HepG2 (cell line): Measurements from ENCODE around the gene THAP2. TPM values are rescaled to one million over a fixed set of nuclear protein-coding genes. Genes with fewer than 3 reads are reported as not detected.

Source experiments
- DPF2 ChIP-seq: sonication (generic); formaldehyde crosslinking; IDR thresholded peaks from 2 replicates; pipeline ENCODE4 v1.4.0; 2020; ENCODE audit warnings: mild to moderate bottlenecking, low read depth, missing genetic modification reagents, borderline replicate concordance
- HNRNPH1 ChIP-seq: fragments of 200-400 bp; formaldehyde crosslinking; optimal IDR thresholded peaks from 2 replicates; pipeline ENCODE3; 2017; ENCODE audit warnings: mild to moderate bottlenecking, low read depth, low read length
- PHF20 ChIP-seq: sonication (generic); formaldehyde crosslinking; IDR thresholded peaks from 2 replicates; pipeline ENCODE4 v1.5.0; 2020; ENCODE audit warnings: mild to moderate bottlenecking, missing genetic modification reagents
- THYN1 ChIP-seq: sonication (generic); formaldehyde crosslinking; IDR thresholded peaks from 2 replicates; pipeline ENCODE4 v1.8.1; 2023; ENCODE audit warnings: low read depth, mild to moderate bottlenecking, moderate library complexity, missing genetic modification reagents, borderline replicate concordance
- ZNF678 ChIP-seq: sonication (generic); formaldehyde crosslinking; IDR thresholded peaks from 2 replicates; pipeline ENCODE4 v1.4.0; 2020; ENCODE audit warnings: mild to moderate bottlenecking, missing genetic modification reagents
- ZSCAN25 ChIP-seq: sonication (generic); formaldehyde crosslinking; IDR thresholded peaks from 2 replicates; pipeline ENCODE4 v1.8.0; 2022; ENCODE audit warnings: mild to moderate bottlenecking, missing genetic modification reagents
- ZSCAN29 ChIP-seq: sonication (generic); formaldehyde crosslinking; conservative IDR thresholded peaks from 2 replicates; pipeline ENCODE4 v1.4.0; 2020; ENCODE audit warnings: mild to moderate bottlenecking, missing genetic modification reagents
- polyA plus RNA-seq, 8 experiments: library from polyadenylated mRNA; depleted of rRNA in 3 of 8; stranded (reverse) in 7 of 8; unstranded in 1 of 8; fragments of >200 nt; fragmentation: Illumina TruSeq in 4 of 8; extraction: Trizol in 4 of 8; gene quantifications; 2 replicates each; pipeline versions ENCODE4 v1.2.1 to v1.2.3, GENCODE V29; 2011 to 2016; ENCODE audit warnings: low read depth in 4 of 8, missing spikeins in 1 of 8, mixed read lengths in 1 of 8; ENCODE audit not compliant: insufficient read depth in 1 of 8
- total RNA-seq, 5 experiments: library from RNA; depleted of rRNA; stranded (reverse); fragments of >200 nt; fragmentation: Illumina TruSeq; extraction: Trizol; gene quantifications; 2 replicates each; pipeline ENCODE4 v1.2.3, GENCODE V29; 2016; ENCODE audit warnings: low read depth in 1 of 5
- TF ChIP-seq, protein P1 (sequence below): sonication (generic); formaldehyde crosslinking; IDR thresholded peaks from 2 replicates; pipeline ENCODE4 v1.5.0; 2020; ENCODE audit warnings: mild to moderate bottlenecking, missing genetic modification reagents, moderate library complexity
- TF ChIP-seq, protein P2 (sequence below): sonication (generic); formaldehyde crosslinking; conservative IDR thresholded peaks from 2 replicates; pipeline ENCODE4 v1.4.0; 2020; ENCODE audit warnings: missing genetic modification reagents
- TF ChIP-seq, protein P3 (sequence below): sonication (generic); formaldehyde crosslinking; IDR thresholded peaks from 2 replicates; pipeline ENCODE4 v1.9.0; 2022; ENCODE audit warnings: missing genetic modification reagents, mild to moderate bottlenecking, borderline replicate concordance
- TF ChIP-seq, protein P4 (sequence below), 2 experiments: sonication (generic) in 1 of 2; formaldehyde crosslinking in 1 of 2; IDR thresholded peaks; 2 replicates each; pipeline versions ENCODE4 v1.6.1 to v1.9.0; 2014 to 2022; ENCODE audit warnings: antibody characterized with exemption in 1 of 2, borderline replicate concordance in 1 of 2, inconsistent platforms in 1 of 2, low read depth in 1 of 2, missing genetic modification reagents in 1 of 2
- TF ChIP-seq, protein P5 (sequence below): sonication (generic); formaldehyde crosslinking; IDR thresholded peaks from 2 replicates; pipeline ENCODE4 v1.4.0; 2020; ENCODE audit warnings: mild to moderate bottlenecking, missing genetic modification reagents
- TF ChIP-seq, protein P6 (sequence below): sonication (generic); formaldehyde crosslinking; IDR thresholded peaks from 2 replicates; pipeline ENCODE4 v1.8.0; 2022; ENCODE audit warnings: mild to moderate bottlenecking, missing genetic modification reagents, moderate library complexity

THAP2 gene
- total and polyA plus RNA-seq, 2 of the 13 experiments (the other 11 are each of a cell fraction or from before 2014, with no cell fraction given) = 5.2 to 6.2 TPM

DNA sequence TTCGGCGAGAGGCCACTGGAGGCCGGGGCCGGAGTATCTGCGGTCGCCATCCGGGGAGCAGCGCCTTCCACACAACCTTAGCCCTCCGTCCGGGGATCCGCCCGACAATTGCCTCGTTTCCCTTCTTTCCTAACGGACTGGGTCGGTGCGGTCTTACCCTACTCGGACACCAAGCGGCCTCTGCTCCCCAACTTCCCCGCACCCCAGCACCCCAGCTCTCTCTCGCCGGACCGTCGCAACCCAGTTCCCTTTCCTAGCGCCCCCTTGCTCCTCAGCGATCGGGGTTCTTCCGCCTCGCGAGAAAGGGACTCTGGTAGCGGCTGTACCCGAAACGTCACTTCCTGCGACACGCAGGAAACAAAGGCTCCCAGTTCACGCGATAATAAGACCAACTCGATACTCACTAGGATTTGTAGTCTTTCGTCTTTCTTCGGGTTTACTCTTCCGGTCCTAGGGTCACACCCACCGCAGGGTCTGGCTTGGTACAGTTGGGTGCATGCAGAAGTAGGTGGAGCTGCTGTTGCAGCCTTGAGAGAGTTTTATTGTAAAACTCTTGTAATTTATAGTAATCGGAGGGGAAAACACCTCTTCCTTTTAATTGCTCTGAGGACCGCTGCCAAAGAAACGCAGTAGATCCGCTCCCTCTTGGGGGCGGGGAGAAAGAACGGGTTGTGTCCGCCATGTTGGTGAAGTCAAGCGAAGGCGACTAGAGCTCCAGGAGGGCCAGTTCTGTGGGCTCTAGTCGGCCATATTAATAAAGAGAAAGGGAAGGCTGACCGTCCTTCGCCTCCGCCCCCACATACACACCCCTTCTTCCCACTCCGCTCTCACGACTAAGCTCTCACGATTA lies at the start of gene THAP2, which contains the start of gene ZFC3H1 (continued):
- TF ChIP-seq, protein P1, sequence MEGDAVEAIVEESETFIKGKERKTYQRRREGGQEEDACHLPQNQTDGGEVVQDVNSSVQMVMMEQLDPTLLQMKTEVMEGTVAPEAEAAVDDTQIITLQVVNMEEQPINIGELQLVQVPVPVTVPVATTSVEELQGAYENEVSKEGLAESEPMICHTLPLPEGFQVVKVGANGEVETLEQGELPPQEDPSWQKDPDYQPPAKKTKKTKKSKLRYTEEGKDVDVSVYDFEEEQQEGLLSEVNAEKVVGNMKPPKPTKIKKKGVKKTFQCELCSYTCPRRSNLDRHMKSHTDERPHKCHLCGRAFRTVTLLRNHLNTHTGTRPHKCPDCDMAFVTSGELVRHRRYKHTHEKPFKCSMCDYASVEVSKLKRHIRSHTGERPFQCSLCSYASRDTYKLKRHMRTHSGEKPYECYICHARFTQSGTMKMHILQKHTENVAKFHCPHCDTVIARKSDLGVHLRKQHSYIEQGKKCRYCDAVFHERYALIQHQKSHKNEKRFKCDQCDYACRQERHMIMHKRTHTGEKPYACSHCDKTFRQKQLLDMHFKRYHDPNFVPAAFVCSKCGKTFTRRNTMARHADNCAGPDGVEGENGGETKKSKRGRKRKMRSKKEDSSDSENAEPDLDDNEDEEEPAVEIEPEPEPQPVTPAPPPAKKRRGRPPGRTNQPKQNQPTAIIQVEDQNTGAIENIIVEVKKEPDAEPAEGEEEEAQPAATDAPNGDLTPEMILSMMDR (CRISPR knock-in tag) = peak; percentile 74
- TF ChIP-seq, protein P2, sequence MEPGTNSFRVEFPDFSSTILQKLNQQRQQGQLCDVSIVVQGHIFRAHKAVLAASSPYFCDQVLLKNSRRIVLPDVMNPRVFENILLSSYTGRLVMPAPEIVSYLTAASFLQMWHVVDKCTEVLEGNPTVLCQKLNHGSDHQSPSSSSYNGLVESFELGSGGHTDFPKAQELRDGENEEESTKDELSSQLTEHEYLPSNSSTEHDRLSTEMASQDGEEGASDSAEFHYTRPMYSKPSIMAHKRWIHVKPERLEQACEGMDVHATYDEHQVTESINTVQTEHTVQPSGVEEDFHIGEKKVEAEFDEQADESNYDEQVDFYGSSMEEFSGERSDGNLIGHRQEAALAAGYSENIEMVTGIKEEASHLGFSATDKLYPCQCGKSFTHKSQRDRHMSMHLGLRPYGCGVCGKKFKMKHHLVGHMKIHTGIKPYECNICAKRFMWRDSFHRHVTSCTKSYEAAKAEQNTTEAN (CRISPR knock-in tag) = no peak
- TF ChIP-seq ZNF678 (CRISPR knock-in tag) = no peak
- TF ChIP-seq ZSCAN29 (CRISPR knock-in tag) = no peak
- TF ChIP-seq, protein P3, sequence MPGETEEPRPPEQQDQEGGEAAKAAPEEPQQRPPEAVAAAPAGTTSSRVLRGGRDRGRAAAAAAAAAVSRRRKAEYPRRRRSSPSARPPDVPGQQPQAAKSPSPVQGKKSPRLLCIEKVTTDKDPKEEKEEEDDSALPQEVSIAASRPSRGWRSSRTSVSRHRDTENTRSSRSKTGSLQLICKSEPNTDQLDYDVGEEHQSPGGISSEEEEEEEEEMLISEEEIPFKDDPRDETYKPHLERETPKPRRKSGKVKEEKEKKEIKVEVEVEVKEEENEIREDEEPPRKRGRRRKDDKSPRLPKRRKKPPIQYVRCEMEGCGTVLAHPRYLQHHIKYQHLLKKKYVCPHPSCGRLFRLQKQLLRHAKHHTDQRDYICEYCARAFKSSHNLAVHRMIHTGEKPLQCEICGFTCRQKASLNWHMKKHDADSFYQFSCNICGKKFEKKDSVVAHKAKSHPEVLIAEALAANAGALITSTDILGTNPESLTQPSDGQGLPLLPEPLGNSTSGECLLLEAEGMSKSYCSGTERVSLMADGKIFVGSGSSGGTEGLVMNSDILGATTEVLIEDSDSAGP = peak; percentile 66; the same call in 1 of the 2 replicates
- TF ChIP-seq HNRNPH1 = peak; percentile 78
- TF ChIP-seq, protein P4, sequence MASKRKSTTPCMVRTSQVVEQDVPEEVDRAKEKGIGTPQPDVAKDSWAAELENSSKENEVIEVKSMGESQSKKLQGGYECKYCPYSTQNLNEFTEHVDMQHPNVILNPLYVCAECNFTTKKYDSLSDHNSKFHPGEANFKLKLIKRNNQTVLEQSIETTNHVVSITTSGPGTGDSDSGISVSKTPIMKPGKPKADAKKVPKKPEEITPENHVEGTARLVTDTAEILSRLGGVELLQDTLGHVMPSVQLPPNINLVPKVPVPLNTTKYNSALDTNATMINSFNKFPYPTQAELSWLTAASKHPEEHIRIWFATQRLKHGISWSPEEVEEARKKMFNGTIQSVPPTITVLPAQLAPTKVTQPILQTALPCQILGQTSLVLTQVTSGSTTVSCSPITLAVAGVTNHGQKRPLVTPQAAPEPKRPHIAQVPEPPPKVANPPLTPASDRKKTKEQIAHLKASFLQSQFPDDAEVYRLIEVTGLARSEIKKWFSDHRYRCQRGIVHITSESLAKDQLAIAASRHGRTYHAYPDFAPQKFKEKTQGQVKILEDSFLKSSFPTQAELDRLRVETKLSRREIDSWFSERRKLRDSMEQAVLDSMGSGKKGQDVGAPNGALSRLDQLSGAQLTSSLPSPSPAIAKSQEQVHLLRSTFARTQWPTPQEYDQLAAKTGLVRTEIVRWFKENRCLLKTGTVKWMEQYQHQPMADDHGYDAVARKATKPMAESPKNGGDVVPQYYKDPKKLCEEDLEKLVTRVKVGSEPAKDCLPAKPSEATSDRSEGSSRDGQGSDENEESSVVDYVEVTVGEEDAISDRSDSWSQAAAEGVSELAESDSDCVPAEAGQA (IDR thresholded peaks at IDR 0.05; ENCODE audit: low read depth) = 0 out of 2 replicates have a peak, but pooled peaks have one; percentile 49
- TF ChIP-seq, protein P4 (CRISPR knock-in tag; IDR thresholded peaks at IDR 0.05; ENCODE audit: borderline replicate concordance) = no peak
- TF ChIP-seq THYN1 = no peak
- TF ChIP-seq PHF20 (CRISPR knock-in tag) = peak; percentile 82
- no peak for TF ChIP-seq DPF2 (CRISPR knock-in tag)
- TF ChIP-seq ZSCAN25 (CRISPR knock-in tag) = no peak
- TF ChIP-seq, protein P5, sequence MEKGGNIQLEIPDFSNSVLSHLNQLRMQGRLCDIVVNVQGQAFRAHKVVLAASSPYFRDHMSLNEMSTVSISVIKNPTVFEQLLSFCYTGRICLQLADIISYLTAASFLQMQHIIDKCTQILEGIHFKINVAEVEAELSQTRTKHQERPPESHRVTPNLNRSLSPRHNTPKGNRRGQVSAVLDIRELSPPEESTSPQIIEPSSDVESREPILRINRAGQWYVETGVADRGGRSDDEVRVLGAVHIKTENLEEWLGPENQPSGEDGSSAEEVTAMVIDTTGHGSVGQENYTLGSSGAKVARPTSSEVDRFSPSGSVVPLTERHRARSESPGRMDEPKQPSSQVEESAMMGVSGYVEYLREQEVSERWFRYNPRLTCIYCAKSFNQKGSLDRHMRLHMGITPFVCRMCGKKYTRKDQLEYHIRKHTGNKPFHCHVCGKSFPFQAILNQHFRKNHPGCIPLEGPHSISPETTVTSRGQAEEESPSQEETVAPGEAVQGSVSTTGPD = peak; percentile 50; the same call in 1 of the 2 replicates
- TF ChIP-seq, protein P6, sequence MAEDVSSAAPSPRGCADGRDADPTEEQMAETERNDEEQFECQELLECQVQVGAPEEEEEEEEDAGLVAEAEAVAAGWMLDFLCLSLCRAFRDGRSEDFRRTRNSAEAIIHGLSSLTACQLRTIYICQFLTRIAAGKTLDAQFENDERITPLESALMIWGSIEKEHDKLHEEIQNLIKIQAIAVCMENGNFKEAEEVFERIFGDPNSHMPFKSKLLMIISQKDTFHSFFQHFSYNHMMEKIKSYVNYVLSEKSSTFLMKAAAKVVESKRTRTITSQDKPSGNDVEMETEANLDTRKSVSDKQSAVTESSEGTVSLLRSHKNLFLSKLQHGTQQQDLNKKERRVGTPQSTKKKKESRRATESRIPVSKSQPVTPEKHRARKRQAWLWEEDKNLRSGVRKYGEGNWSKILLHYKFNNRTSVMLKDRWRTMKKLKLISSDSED = no peak
